DMS153 treated with DMSO at 0.1 percent for 48 hours (cell line): ENCODE data around the gene ZHX3.

Experiments used
- DNase-seq: peaks from one replicate; lab custom pipeline; 2025; ENCODE audit not compliant: unreplicated experiment; lab: John Stamatoyannopoulos, UW

ZHX3 gene

GRCh38 chr20:41317546-41318270 lies at the start of gene ZHX3:
ZHX3 (minus strand) TSS chr20:41317731; CDS start chr20:41204916, 112,815 bp downstream.
- DNase-seq, result peak; percentile 86

GRCh38 chr20:41367393-41367695 lies 49.8 kb upstream of the ZHX3 start:
- no peak for DNase-seq

GRCh38 chr20:41366546-41367392 lies 49.2 kb upstream of the ZHX3 start, which contains the start of gene EMILIN3:
EMILIN3 (minus strand) TSS chr20:41366818; CDS start chr20:41366634, 184 bp downstream.
- DNase-seq, result no peak

- DNase-seq, result no peak
These were observed 48.4 kb upstream of the ZHX3 start for GRCh38 chr20:41365777-41366545.

GRCh38 chr20:41364967-41365765 lies 47.6 kb upstream of the ZHX3 start:
- DNase-seq, result no peak

GRCh38 chr20:41364236-41364855 lies 46.8 kb upstream of the ZHX3 start:
- DNase-seq, result no peak

- no peak for DNase-seq
These were observed 46.1 kb upstream of the ZHX3 start for GRCh38 chr20:41363601-41364000.

- DNase-seq, result no peak
These were observed 45.2 kb upstream of the ZHX3 start for GRCh38 chr20:41362748-41363140.

GRCh38 chr20:41361757-41362747 lies 44.5 kb upstream of the ZHX3 start:
- no peak for DNase-seq

- DNase-seq, result no peak
These were observed 43.6 kb upstream of the ZHX3 start for GRCh38 chr20:41360831-41361756.

- DNase-seq, result no peak
These were observed 42.0 kb upstream of the ZHX3 start for GRCh38 chr20:41359541-41360011.

GRCh38 chr20:41358717-41359116 lies 41.2 kb upstream of the ZHX3 start:
- DNase-seq, result no peak

- DNase-seq, result no peak
These were observed 40.7 kb upstream of the ZHX3 start for GRCh38 chr20:41358230-41358629.

GRCh38 chr20:41357424-41358163 lies 40.1 kb upstream of the ZHX3 start:
- DNase-seq, result no peak

GRCh38 chr20:41356951-41357350 lies 39.4 kb upstream of the ZHX3 start:
- DNase-seq, result no peak

- no peak for DNase-seq
These were observed 38.2 kb upstream of the ZHX3 start for GRCh38 chr20:41355598-41356203.

GRCh38 chr20:41355192-41355591 lies 37.7 kb upstream of the ZHX3 start:
- no peak for DNase-seq
